Activated T-helper 1 cell treated with anti-CD3 and anti-CD28 coated beads, Interleukin-2, amount 50 U/mL, for 16 hours (primary cell): ENCODE results near the gene TDRD3.

ENCODE experiments used
- DNase-seq, 2 donors: peaks; one replicate each; pipeline ENCODE4 v3.0.0-alpha.2; 2020; ENCODE audit warnings: low read depth in 1 of 2, low spot score in 1 of 2

The TDRD3 gene

GRCh38 chr13:60448907-60449510 is 52.0 kb downstream of the TDRD3 start:
- DNase-seq, result no peak

- no peak for DNase-seq
Measured at GRCh38 chr13:60453490-60453889, 56.5 kb downstream of the TDRD3 start.

GRCh38 chr13:60454425-60454824 is 57.4 kb downstream of the TDRD3 start:
- DNase-seq, result no peak

DNA sequence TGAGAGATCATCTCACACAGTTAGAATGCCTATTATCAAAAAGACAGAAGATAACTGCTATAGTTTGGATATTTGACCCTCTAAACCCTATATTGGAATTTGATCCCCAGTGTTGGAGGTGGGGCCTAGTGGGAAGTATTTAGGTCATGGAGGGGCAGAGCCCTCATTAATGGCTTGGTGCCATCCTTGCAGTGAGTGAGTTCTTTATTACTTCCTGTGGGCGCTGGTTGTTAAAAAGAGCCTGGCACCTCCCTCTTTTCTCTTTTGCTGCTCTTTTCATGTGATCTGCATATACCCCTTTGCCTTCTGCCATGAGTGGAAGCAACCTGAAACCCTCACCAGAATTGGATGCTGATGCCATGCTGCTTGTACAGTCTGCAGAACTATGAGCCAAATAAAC is 66.8 kb downstream of the TDRD3 start:
- DNase-seq, result no peak

GRCh38 chr13:60467098-60467497 is 70.1 kb downstream of the TDRD3 start:
- no peak for DNase-seq

DNA sequence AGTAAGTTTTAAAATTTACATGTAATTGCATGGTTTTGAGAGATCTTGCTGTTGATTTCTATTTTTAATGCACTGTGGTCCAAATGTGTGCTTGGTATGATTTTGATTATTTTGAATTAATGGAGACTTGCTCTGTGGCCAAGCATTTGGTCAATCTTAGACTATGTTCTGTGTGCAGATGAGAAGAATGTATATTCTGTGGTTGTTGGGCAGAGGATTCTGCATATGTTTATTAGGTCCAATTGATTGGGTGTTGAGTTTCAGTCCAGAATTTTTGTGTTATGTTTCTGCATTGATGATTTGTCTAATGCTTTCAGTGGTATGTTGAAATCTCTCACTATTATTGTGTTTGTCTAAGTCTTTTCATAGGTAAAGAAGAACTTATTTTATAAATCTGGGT is 82.3 kb downstream of the TDRD3 start:
- no peak for DNase-seq

DNA sequence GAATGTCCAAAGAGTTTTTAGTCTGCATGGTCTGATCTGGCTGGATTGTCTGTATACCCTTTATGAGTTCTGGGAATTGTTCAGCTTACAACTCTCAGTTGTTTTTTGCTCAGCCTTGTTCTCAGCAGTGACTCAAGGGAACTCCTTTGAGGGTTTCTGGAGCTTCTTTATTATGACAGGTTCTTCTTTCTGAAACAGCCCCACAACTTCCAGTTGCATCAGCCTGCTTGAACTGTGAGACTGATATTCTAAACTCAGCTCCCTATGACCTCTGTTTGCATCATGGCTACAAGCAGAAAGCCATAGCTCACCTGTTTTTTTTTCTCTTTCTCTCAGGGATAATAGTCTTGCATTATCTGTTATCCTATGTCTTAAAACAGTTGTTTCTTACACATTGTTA is 85.0 kb downstream of the TDRD3 start:
- DNase-seq, result no peak

- no peak for DNase-seq
Measured at GRCh38 chr13:60484865-60485264, 87.8 kb downstream of the TDRD3 start.

GRCh38 chr13:60491531-60491930 is 94.5 kb downstream of the TDRD3 start:
- DNase-seq, result no peak

- DNase-seq, result no peak
Measured at GRCh38 chr13:60492187-60492586, 95.2 kb downstream of the TDRD3 start.

DNA sequence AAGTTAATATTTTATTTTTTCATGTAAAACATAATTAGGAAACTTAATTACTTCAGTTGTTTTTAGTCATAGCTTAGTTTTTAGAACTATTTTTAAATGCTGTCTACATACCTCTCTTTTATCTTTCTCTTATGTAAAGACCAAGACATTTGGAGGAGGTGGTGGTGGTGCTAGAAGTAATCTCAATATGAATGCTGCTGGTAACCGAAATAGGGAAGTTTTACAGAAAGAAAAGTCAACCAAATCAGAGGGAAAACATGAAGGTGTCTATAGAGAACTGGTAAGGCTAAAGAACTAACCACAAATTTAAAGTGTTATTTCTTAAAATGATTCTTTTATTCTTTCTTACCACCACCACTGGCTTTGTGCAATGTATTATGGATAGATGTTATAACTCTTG is 97.3 kb downstream of the TDRD3 start:
- DNase-seq, result no peak

DNA sequence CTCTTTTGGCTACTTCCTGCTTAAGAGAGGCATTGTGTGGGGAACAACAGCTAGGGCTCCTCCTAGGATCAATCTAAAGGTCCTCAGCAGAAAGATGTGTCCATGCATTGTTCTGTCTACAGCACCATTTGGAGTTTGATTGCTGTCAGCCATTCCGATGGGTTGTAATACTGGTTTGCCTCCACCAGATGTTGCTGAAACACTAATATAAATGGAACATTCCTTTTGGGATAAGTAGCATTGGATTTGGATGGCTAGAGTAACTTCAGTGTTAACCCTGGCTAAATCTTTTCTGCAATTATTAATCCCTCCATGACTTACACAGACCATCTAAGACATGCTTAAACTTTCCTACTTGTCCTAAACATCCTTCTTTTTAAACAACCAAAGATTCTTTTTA is 104.2 kb downstream of the TDRD3 start:
- no peak for DNase-seq

DNA sequence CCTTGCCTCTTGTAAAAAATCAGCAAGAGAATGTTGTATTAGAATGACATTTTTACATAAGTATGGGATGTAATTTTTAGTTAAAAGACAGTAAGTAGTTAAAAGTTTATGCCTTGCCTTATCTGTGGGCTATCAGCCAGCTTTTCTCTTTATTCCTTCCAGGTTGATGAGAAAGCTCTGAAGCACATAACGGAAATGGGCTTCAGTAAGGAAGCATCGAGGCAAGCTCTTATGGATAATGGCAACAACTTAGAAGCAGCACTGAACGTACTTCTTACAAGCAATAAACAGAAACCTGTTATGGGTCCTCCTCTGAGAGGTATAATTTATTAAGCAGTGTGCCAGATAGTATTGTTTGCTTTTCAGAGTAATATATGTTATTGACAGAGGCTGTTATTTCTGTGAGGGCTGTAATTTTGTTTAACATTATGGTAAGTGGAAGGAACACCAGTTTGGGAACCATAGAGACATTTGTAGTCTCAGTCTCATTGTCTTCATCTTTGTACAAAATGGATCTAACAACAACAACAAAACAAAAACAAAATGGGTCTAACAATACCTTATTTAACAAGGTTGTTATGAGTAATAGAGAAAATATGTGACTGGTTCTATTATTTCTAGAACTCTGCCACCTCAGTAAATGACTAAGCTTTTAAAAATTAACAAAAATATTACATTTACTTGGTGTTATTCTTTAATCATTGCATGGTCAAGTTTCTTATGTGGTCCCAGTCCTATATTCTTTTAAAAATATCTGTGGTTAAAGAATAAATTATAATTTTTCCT is 112.8 kb downstream of the TDRD3 start:
- no peak for DNase-seq

- DNase-seq, result no peak
Measured at GRCh38 chr13:60511637-60512036, 114.6 kb downstream of the TDRD3 start.

DNA sequence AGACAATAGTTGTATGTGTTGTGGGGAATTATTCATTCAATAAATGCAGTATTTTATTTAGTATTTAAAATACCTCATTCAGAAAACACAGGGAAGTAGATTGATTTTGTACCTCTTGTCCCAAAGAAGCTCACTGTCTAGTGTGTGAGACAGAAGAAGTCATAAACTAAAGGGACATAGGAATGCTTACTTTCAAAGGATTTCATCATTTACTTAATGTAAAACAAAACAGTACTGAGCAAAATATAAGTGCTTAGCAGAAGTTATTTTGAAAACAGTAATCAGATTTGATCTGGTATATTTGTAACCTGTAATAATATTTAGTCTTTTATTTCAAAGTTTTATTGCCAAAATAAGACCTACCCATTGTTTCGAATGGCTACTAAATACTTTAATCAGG is 117.9 kb downstream of the TDRD3 start:
- no peak for DNase-seq

DNA sequence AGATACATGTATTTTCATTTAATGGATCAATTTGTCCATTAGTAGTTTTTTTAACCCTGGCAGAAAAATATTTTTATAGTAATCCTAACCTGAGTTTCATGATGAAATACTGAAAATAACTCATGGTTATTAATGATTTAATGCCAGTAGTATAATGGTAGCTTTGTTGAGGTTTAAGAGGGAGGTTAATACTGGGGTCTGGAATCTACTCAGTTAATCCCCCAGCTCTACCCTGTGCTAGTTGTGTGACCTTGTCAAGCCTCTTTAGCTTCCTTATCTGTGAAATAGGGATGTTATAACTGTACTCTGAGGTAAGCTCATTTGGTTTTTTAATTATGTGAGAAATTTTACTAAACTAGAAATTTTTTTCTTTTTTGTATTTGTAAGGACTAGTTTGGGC is 122.5 kb downstream of the TDRD3 start:
- no peak for DNase-seq

- DNase-seq, result no peak
Measured at GRCh38 chr13:60520902-60521569, 124.0 kb downstream of the TDRD3 start.

GRCh38 chr13:60538566-60538965 is 141.5 kb downstream of the TDRD3 start:
- DNase-seq, result no peak

DNA sequence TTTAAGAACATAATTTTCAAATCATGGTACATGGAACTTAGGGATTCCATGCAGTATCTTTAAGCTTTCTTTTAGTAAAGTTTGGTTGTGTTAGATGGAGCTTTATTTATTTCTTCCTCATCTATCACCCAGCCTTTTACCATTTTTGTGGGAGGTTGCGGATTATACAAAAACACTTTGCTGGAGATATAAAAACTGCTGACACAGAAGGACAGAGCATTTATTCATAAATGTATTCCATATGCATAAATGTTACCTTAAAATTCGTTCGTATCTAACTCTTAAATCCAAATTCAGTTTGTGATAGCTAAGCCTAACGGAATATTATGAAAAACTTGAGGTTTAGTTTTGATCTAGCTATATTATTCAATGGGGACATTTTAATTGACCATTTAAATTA is 143.3 kb downstream of the TDRD3 start:
- no peak for DNase-seq

DNA sequence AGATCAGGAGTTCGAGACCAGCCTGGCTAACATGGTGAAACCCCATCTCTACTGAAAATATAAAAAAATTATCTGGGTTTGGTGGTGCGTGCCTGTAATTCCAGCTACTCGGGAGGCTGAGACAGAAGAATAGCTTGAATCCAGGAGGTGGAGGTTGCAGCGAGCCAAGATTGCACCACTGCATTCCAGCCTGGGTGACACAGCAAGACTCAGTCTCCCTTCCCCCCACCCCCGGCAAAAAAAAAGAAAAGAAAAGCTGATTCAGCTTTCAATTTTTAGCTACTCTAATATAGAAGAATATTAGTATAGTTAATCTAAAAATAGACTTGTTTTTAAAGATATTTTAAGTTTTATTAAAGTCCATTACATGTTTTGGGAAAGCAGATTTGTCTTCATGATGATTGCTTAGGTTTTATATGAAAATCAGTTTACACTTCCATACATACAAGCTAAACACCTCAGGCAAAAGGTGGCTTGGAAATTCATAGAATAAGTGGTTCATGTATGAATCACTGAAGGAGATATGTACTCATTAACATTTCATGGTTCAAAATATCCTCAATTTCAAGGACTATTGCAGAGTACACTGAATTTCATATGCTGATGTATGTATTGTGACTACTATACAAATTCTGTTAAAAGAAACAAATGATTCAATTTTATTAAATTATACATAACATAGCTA is 165.2 kb downstream of the TDRD3 start:
- DNase-seq, result no peak

- DNase-seq, result no peak
Measured at GRCh38 chr13:60571571-60571970, 174.6 kb downstream of the TDRD3 start.
